HG03565 (cell line): ENCODE measurements around the gene RAPGEF2.
A peak's percentile ranks its signal among the peaks of the same experiment; 100 is the strongest.

Experiments used
- ATAC-seq: cut with Tn5 transposase; IDR thresholded peaks from one replicate; pipeline ENCODE4 v1.9.1; 2021; ENCODE audit warnings: mild to moderate bottlenecking, moderate library complexity; ENCODE audit not compliant: unreplicated experiment

The RAPGEF2 gene

GRCh38 chr4:159188646-159189045, 85.8 kb downstream of the RAPGEF2 start:
- ATAC-seq: no peak

GRCh38 chr4:159190651-159191050, 87.8 kb downstream of the RAPGEF2 start:
- ATAC-seq: no peak

- ATAC-seq: no peak
Observed at GRCh38 chr4:159191989-159192388, 89.1 kb downstream of the RAPGEF2 start.

- ATAC-seq: no peak
Observed at GRCh38 chr4:159193046-159193620, 90.3 kb downstream of the RAPGEF2 start.

GRCh38 chr4:159195361-159195769, 92.5 kb downstream of the RAPGEF2 start:
- ATAC-seq: no peak

GRCh38 chr4:159197260-159197884, 94.5 kb downstream of the RAPGEF2 start:
- no peak for ATAC-seq

- no peak for ATAC-seq
Observed at GRCh38 chr4:159197885-159198269, 95.0 kb downstream of the RAPGEF2 start.

GRCh38 chr4:159199826-159200225, 96.9 kb downstream of the RAPGEF2 start:
- ATAC-seq: no peak

- no peak for ATAC-seq
Observed at GRCh38 chr4:159201168-159201567, 98.3 kb downstream of the RAPGEF2 start.

GRCh38 chr4:159204566-159204965, 101.7 kb downstream of the RAPGEF2 start:
- ATAC-seq: no peak

- ATAC-seq: no peak
Observed at GRCh38 chr4:159205466-159205865, 102.6 kb downstream of the RAPGEF2 start.

GRCh38 chr4:159206427-159206871, 103.6 kb downstream of the RAPGEF2 start:
- peak; percentile 83 for ATAC-seq

GRCh38 chr4:159209249-159209648, 106.4 kb downstream of the RAPGEF2 start:
- ATAC-seq: no peak

GRCh38 chr4:159210975-159211374, 108.1 kb downstream of the RAPGEF2 start:
- ATAC-seq: no peak

GRCh38 chr4:159212675-159213293, 109.9 kb downstream of the RAPGEF2 start:
- no peak for ATAC-seq

- ATAC-seq: no peak
Observed at GRCh38 chr4:159216834-159217233, 114.0 kb downstream of the RAPGEF2 start.

GRCh38 chr4:159219862-159220261, 117.0 kb downstream of the RAPGEF2 start:
- no peak for ATAC-seq

- no peak for ATAC-seq
Observed at GRCh38 chr4:159220353-159220752, 117.5 kb downstream of the RAPGEF2 start.

GRCh38 chr4:159221280-159221679, 118.4 kb downstream of the RAPGEF2 start:
- ATAC-seq: no peak

- ATAC-seq: no peak
Observed at GRCh38 chr4:159222043-159222552, 119.2 kb downstream of the RAPGEF2 start.

GRCh38 chr4:159224408-159224807, 121.5 kb downstream of the RAPGEF2 start:
- ATAC-seq: no peak

- no peak for ATAC-seq
Observed at GRCh38 chr4:159227378-159227777, 124.5 kb downstream of the RAPGEF2 start.
